HG03280 (cell line): ENCODE data around the gene PARD3.
"Not testable (repeated sequence)": the region's sequence is repeated elsewhere in the genome, so short reads cannot be mapped to it uniquely, and the experiment has no call there.

Source experiments
- ATAC-seq: cut with Tn5 transposase; IDR thresholded peaks from one replicate; pipeline ENCODE4 v1.9.1; 2021; ENCODE audit warnings: mild to moderate bottlenecking, moderate library complexity; ENCODE audit not compliant: unreplicated experiment

Gene PARD3

DNA sequence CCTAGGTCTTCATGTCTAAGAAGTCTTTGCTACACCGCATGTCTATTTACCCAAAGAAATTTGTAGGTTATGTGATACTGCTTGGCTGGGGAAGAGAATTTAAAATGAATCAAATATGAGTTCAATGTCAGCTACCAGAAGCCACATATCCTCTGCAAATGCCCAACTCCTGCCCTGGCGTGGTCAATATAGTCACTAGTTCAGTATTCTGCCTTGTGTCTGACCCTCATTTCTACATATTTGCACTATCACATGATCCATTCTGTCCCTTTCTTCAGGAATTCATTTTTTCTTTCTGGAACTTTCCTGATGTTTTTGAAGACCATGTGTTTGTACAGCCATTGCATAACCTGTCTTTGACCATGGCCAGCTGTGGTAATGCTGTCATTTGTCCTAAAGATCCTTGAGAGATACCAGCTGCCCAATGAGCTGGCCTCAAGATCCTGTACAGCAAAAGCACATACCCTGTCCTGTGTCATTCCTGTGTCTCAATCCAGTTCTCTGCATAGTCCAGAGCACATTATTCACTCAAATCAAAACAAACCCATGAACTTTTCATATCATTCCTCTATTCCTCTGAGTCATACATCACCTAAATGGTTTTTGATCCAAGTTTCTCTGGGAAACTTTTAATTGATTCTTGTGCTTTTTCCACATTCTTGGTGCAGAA lies 524.5 kb downstream of the PARD3 start:
- ATAC-seq, result no peak

DNA sequence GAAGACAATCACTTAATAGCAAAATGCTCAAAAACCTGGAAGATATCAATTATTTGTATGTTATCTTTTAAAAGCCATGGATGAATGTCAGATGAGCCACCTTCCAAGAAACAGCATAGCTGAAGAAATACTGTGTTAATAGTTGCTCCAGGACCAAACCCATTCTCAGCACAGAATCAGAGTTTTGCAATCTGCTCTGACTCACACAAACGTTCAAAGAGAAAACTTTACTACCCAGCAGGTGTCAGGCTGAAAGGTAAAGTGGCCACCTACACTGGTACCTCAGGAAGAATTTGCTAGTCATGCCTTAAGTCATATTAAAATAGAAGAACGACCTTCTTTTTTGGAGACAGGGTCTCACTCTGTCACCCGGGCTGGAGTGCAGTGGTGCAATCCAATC lies 526.5 kb downstream of the PARD3 start:
- ATAC-seq, result no peak

DNA sequence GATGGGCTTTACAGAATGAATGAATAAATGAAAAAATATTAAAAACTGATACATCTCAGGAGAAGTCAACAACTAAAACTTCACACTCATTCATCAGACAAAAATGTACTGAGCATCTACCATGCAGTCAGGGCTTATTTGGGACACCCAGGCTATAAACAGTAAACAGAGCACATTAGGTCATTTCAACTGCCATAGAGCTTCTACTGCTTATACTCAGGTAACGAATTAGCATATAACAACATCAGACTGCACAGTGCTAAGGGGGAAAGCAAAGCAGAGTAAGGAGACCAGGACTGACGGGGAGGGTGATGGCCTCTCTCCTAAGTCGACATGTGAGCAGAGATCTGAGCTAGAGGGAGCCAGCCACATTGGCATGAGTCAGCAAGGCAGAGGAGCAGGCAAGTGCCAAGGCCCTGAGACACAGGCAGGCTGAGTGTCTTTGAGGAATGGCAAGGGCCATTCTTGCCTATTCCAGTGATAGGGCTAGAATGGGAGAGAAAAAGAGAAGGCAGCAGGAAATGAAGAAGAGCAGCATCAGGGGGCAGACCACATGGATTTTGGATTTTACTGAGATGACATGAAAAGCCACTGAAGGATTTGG lies 528.9 kb downstream of the PARD3 start:
- no peak for ATAC-seq

DNA sequence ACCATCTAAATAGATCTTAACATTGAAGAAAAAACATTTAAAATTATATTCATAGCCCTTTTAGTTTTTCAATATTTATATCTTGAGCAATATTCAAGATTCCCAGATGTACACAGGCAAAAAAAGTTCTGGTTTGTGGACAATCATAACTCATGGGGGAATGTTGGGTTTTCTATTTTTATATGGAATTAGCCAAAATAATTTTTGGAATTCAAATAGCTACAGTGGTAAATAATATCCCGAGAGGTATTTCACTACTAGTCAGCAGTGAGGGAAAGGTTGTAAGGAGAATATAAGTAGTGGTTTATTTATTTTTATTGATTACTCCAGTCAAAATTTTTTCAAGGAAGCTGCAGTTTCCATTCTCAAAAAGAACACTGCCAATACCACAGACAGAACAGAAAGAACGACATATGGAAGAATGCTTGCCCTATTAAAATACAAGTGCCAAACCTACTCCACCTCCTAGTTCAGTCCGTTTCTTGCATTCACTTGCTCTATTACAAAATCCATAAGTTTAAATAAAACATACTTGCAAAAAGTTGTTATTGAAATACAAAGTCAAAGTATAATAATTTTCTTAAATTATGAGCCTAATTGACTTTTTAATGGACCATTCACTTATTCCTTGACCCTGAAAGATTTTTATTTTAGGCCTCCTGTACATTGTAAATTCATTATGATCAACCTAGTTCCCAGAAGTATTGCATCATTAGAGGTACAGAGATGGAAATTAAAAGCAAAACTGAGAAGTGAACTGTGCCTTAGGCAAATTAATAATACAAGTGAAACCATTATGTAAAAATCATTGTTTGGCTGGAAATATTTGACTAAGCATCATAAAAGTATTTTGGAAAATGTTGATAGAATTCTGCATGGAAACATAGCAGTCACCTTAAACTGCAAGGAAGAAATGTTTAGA lies 533.2 kb downstream of the PARD3 start:
- no peak for ATAC-seq

DNA sequence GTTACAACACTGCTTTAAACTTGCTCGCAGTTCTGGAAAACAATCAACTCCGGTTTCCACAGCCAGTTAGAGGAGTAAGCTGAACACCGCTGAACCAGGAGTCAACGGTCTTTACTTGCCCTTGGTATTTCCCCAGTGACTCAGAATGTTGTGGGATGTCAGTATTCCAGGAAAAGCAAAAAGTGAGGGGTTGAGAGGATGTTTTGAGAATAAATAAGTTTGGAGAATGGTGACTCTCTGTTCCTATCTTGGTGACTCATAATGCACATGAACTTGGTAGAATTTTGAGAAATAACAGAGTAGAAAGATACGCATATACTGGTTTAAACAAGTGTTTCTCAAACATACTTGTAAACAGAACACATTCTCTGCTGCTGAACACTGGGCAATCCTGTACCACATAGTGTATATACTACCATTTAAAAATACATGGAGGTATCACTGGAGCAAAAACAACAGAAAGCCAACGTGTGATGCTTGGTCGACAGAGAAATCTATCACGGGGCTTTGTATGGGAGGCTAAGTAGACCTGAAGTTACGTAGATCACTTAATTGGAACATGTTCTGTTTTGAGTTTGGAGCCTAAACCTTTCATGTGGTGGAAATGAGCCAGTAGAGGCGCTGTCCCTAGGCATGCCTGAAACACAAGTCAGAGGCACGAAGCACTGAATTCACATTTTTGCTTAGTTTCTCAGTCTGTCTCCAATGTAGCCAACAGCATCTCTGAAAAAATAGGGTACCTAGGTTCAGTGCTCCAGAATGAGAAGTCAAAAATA lies 534.3 kb downstream of the PARD3 start:
- ATAC-seq, result no peak

DNA sequence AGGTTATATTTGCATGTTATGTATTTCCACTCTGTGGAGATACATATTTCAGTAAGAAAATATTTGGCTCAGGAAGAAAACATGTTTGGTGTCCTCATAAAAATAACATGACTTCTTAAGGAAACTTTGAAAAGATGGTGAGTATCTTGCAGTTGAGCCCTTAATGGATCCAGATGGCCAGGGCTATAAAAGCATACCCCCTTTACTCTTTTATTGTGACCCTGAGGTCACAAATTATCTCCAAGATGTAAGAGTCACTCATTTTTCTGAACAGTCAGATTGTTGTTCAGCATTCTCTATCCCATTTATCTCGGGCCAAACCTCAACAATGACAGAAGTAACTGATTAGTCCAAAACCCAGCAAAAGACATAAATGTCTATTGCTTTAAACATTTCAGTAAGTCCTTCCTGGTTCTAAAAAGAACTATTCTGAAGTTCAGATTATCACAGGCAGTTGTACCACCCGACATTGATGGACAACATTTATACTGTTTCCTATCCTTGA lies 539.4 kb downstream of the PARD3 start:
- no peak for ATAC-seq

DNA sequence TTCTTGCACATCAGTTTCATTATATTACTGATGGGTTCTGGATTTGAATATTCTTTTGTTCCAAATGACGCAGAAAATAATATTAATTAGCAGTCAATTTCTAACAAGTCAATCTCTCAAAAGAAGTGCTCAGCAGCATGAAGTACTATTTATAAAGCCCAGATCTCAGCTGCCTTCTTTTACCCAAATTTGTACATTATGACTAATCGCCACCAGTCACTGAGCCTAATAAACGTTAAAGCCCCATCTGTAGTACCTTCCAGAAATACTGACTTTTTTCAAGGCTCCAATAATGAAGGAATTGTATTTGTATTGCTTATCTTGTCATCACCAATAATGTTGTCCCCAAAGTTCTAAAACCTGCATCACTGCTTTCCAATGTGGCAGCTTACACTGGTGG lies 540.2 kb downstream of the PARD3 start:
- ATAC-seq, result no peak

DNA sequence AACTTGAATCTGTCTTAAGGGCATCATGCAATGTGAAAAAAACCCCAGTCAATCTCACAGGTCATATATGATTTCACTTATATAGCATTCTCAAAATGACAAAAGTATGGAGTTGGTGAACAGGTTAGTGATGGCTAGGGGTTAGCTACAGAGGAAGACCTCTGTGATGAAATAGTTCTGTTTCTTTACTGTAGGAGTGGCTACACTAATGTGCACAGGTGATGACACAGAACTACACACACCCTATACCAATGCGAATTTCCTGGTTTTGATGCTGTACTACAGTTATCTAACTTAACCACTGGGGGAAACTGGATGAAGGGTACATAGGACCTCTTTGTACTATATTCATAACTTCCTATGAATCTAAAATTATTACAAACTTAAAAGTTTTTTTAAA lies 541.8 kb downstream of the PARD3 start:
- ATAC-seq, result no peak

DNA sequence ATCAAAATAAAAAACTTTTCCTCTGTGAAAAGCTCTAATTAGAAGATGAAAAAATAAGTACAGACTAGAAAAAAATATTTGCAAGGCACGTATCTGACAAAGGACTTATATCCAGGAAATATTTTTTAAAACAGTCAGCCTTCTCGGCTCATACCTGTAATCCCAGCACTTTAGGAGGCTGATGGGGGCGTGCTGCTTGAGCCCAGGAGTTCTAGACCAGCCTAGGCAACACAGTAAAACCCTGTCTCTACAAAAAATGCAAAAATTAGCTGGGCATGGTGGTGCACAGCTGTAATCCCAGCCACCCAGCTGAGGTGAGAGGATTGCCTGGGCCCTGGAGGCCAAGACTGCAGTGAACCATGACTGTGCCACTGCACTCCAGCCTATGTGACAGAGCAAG lies 542.8 kb downstream of the PARD3 start:
- no peak for ATAC-seq

DNA sequence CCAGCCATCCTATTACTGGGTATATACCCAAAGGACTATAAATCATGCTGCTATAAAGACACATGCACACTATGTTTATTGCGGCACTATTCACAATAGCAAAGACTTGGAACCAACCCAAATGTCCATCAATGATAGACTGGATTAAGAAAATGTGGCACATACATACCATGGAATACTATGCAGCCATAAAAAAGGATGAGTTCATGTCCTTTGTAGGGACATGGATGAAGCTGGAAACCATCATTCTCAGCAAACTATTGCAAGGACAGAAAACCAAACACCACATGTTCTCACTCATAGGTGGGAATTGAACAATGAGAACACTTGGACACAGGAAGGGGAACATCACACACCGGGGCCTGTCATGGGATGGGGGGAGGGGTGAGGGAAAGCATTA lies 546.7 kb downstream of the PARD3 start:
- ATAC-seq, result not testable (repeated sequence)

DNA sequence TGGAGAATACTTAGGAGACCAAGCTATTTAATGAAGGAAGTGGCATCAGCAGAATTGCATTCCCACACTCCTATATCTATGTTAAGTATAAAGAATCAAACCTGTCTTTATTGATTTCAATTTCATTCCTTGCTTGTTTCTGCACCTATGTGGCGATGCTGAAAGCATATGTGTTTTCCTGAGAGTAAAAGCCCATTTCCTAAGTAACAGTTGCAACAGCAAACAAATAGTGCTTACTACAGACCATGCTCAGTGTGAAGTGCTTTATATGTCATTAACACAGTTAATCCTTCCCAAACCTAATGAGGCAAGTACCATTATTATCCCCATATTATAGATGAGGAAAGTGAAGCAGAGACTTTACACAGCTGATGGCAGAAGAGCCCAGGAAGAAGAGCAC lies 552.1 kb downstream of the PARD3 start:
- ATAC-seq, result no peak

DNA sequence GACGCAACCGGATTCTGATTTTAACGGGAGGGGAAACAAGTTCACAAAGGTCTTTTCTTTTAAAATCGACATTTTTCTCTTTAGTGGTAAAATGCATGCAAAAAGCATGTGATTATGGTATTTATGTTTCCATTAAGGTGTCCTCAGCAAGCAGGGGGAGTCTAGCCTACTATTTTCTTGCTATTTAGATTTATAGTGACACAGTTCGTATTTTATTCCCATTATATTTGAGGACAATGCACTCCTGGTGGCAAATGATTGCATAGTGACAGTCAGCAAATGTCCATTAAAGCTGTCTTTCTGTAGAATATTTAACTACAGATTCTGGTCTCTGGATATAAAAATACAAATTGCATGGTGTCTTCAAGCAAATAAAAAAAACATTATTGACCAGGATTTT lies 554.2 kb downstream of the PARD3 start:
- ATAC-seq, result no peak

DNA sequence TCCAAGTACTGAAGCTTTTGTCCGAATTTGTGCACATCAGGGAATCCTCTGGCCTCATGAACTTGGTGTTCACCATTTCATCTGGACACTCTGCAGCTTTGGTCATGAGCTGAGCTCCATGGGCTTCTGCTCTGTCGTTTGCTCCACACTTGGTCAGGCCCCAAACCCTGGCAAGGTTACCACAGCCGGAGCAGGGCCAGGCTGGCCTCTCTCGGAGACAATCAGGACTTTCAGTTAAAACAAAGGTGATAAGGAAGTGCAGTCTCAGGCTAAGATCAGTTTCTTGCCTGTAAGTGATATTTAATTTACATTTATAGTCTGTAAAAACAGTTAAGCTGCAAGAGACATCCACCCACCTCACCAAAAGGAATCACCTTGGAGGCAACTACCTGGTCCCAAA lies 558.9 kb downstream of the PARD3 start:
- no peak for ATAC-seq

DNA sequence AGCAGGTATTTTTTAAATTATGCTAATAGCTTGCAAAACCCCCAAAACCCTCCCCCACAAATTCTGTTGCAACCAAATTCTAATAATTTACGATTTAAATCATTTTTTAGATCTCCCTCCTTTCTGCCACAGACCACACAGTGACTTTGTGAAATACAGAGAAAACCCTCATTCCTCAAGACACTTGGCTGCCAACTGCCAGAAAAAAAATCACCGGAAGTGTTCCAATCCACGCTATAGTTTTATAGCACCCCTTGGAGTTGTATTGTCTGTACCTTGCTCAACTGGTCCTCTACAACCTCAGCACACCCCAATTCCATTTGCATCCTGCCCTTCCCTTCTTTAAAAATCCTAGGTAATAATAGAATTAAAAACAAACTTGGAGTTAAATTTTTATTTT lies 560.1 kb downstream of the PARD3 start:
- no peak for ATAC-seq

DNA sequence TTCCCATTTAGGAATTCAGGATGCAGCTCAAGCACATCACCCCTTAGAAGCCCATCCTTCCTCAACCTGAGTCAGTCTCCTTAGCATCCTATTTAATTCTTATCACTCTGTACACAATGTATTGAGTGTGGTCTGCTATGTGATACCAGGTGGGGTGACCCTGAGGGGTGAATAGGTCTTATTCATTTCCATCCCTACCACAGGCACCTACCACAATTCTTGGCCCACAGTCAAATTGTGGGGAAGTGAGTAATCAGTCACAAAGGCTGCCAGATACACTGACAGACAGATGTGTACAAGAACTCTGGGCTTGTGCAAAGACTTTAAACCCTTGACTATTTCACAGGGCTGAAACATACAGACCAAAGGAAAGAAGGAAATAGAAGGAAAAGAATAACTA lies 560.5 kb downstream of the PARD3 start:
- ATAC-seq, result no peak

DNA sequence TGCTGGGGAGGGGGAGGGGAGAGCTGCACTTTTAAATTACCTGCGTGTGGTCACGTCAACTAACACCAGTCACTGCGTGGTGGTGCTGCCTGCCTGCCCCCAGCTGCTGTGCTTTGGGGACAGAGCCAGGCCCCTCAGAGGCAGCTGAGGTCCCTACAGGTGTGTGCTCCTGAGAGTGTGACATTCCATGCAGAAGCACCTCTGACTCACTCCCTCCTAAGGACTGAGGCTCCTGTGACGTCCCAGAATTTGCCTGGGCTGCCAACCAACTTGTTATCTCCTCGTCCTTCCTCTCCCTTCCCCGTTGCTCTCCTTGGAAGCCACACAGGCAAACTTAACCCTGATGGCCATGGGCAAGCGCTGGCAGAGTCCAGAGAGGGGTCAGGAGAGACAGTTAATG lies 563.0 kb downstream of the PARD3 start:
- no peak for ATAC-seq

DNA sequence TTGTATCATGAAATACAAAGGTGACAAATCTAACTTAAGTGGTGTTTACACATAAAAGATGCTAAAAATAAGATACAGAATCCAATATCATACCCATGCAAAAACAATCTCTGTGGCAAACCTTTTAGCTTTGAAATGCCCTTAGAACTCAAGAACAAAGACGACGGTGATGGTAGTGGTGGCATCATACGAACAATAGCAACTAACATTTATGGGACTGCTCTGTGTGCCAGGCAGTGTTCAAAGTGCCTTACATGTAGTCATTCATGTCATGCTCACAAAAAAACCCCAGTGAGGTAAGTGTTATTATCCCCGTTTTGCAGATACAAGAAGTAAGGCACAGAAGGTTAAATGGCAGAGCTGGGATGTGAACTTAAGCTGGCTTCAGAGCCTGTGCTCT lies 563.9 kb downstream of the PARD3 start:
- ATAC-seq, result no peak

DNA sequence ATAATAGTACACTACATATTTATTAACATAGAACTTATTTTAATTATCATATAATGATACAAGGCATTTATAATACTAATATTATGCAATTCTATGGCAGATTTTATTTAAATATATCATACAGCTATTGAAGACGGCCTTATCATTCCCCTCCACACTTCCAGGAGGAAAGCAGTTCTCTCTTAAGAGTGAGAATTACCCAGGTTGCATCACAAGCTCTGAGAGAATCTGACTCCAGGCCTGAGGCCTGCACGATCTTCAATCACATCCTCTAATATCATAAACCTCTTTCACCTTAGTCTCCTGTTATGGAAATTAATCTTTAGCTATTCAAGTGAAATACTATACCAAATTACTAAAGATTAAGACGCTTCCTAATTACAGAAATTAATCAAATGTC lies 564.4 kb downstream of the PARD3 start:
- ATAC-seq, result no peak

DNA sequence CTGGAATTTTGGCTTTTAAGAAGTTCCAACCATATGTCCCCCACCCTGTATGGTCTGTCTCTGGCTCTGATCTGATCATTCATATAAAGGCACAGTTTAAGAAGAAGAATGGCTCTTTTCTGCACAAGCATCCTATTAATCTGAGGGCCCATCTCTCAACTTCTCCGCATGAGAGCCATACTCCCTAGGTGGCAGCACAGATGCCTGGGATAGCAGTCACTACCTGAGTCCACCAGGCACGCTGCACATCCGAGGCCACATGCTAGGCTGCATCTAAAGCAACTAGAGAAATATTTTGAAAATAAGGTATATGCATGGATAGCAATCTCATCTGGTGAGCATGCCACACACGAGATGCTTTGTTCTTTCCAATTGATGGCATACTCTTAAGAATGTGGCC lies 565.5 kb downstream of the PARD3 start:
- no peak for ATAC-seq

DNA sequence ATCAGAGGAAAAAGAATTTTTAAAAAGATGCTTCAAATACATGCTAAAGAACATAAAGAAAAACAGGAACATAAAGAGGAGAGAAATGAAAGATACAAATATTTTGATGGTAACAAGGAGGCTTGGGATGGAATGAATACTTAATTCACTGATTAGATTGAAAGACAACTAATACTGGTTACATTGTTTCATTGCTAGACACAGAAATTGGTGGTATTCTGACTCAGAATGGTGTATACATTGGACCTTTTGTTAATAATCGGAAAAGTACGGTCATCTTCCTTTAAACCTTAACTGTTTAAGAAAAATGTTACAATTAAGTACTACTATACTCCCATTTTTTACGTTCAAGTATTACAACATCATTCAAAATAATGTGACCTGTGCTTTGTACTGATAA lies 567.5 kb downstream of the PARD3 start:
- ATAC-seq, result no peak
